GM21723 (cell line): ENCODE results near the gene NACC2.
"Not testable (repeated sequence)": the region's sequence is repeated elsewhere in the genome, so short reads cannot be mapped to it uniquely, and the experiment has no call there.

Source experiments
- ATAC-seq: cut with Tn5 transposase; IDR thresholded peaks from one replicate; pipeline ENCODE4 v1.9.1; 2021; ENCODE audit warnings: mild to moderate bottlenecking, moderate library complexity; ENCODE audit not compliant: unreplicated experiment

The NACC2 gene

DNA sequence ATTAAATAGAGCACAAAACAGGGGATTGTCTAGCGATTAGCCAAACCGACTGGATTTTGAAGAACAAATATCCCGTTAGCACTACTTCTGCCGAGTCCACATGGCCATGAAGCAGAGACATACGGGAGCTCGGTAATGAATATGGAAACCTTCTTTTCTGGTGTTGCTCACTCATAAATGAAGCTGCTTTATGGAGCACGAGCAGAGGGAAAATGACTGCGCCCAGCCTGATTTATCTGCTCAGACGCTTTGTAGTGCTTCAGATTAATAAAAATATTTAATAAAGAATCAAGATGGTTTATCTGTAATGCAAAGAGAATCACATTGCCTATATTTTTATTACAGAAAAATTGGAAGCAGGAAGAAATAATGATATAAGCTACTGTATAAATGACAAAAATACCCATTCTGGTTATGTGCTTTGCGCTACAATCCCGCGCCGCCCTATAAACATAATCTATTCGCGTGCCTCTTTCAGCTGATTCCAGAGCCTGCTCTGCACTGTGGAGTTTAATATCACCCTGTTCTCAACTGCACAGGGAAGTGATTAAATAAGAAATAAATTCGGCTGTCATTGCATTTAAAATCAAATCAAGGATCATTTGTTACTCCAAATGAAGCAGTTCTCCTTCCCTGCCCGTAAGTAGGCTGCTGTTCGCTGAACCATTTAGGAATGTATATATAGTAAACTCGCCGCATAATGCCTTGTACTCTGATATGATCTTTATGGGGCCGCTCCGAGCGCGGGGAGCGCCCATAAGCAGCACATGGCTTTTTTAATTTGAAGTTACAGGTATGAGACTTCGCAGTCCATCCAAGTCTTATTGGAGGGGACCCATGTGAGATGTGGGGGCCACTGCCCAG, 111.6 kb downstream of the NACC2 start:
- no peak for ATAC-seq

- no peak for ATAC-seq
These were observed 112.4 kb downstream of the NACC2 start for GRCh38 chr9:135982499-135983207.

- ATAC-seq: no peak
These were observed 114.0 kb downstream of the NACC2 start for GRCh38 chr9:135980926-135981630.

- ATAC-seq: no peak
These were observed 115.4 kb downstream of the NACC2 start for GRCh38 chr9:135979547-135980166.

DNA sequence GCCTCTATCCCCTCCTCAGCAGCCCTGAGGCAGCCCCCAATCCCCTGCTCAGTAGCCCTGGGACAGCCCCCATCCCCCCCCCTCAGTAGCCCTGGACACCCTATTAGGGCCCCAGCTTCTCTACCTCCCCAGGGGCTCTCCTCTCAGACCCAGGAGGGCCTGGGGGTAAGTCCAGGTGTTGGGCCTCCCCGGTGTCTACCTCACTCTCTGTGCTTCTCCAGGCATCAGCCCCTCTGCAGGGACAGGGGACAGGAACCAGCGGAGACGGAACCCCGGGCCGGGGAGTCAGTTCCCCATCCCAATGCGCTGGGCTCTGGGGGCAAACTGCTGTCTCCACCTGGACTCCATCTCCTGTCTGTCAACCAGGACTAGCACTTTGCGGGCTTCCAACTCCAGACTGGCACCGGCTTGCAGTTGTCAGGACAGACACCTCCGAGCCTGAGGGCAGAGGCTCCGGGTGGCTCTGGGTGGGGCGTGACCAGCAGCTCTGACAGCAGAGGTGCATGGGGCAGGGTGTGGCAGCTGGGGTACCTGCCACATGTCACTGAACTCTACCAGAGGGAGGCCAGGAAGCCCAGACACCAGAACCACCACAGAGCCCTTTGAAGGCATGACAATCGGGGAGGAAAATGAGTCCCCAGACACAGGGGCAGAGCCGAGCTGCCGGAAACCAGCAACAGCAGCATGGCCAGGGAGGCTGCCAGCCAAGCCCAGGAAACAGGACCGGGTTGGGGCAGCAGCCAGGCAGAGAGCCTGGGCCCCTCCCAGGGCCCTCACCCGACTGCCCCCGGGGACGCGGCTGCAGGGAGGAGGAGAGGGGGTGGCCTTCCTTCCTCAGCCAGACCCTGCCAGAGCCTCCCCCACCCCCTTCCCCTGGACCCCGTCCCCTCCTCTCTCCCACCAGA, 116.2 kb downstream of the NACC2 start:
- ATAC-seq: no peak

GRCh38 chr9:135976944-135977343, 118.1 kb downstream of the NACC2 start:
- ATAC-seq: no peak

GRCh38 chr9:135976531-135976930, 118.6 kb downstream of the NACC2 start:
- ATAC-seq: no peak

DNA sequence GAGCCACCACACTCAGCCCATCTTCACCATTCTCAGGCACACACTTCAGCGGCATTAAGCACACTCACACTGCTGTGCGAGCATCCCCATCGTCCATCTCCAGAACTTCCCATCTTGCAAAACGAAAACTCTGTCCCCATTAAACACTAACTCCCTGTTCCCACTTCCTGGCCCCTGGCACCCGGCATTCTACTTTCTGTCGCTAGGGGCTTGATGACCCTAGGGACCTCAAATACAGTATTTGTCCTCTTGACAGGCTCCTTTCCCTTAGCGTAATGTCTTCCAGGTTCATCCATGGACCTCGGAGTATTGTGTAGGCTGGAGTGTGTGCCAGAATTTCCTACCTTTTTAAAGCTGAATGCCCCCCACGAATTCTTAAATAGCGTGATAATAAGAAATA, 119.3 kb downstream of the NACC2 start:
- ATAC-seq: no peak

- ATAC-seq: no peak
These were observed 120.9 kb downstream of the NACC2 start for GRCh38 chr9:135974220-135974573.

GRCh38 chr9:135973277-135974219, 121.5 kb downstream of the NACC2 start:
- ATAC-seq: no peak

DNA sequence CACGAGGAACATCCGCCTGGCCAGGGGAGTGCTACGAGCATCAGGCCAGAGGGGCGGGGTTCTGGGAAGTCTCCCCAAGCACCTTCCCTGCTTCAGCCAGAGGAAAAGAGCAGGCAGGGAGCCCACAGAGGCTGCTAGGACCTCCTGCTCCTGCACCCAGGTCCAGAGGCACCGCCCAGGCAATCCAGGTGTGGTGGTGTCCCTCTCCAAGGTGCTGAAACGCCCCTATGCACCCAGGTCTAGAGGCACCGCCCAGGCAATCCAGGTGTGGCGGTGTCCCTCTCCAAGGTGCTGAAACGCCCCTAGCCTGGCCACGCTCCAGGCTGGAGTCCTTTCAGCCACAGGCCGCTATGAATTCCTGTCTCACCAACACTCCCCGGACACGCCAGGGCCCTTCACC, 123.2 kb downstream of the NACC2 start:
- ATAC-seq: no peak

DNA sequence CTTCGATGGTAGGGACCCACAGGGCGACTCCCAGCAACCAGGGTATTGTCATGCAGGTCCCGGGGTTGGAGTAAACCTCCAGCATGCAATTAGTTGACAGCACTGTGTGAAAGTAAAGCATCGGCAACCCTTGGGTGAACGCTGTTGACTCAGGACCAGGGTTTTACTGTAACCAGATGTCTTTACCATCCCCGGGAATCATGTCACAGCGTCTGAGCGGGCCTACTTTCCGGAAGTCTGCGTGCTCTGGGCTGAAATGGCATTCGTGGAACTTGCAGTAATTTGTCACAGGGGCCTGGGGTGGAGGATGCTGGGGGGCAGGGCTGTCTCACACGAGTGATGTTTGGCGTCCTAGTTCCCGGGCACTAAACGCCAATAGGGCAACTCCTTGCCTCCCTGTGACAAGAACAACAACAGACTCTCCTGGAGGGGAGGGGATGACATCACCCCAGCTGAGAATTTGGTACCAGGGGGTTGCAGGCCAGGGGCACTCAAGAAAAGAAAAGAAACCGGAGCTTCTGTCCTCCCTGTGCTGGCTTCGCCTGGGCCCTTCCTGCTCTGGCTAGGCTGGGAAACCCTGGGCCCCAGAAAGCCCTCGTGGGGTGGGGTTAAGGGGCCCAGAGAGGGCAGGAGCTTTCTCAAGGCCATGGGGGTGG, 123.8 kb downstream of the NACC2 start:
- no peak for ATAC-seq

DNA sequence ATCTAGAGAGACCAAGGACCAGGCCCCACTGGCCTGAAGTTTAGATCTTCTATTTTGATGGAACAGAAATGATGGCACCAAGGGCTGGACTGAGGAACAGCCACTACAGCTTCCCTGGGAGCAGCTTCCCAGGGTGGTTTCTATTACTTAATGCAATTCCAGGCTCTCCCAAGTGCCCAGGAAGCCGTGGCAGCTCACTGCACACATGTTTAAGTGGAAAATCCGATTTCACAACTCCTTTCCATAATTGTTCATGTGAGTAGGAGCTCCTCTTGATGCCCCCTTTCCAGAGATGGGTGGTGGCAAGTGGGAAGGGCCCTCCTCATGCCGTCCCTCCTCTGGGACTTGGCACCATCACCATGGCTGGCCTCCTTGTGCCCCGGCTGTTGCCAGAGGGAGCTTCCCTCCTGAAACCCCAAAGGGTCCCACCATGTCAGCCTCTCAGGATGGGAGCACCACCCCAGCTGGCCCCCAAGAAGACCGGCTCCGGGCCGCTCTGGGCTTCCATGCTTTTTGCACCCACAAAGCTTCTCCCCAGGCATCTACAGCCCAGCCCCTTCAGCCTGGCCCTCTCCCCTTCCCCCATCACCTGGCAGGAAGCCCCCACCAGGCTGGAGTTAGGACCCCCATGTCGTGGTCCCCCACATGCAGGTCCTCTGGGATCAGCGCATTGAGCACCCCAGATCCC, 124.8 kb downstream of the NACC2 start:
- ATAC-seq: no peak

DNA sequence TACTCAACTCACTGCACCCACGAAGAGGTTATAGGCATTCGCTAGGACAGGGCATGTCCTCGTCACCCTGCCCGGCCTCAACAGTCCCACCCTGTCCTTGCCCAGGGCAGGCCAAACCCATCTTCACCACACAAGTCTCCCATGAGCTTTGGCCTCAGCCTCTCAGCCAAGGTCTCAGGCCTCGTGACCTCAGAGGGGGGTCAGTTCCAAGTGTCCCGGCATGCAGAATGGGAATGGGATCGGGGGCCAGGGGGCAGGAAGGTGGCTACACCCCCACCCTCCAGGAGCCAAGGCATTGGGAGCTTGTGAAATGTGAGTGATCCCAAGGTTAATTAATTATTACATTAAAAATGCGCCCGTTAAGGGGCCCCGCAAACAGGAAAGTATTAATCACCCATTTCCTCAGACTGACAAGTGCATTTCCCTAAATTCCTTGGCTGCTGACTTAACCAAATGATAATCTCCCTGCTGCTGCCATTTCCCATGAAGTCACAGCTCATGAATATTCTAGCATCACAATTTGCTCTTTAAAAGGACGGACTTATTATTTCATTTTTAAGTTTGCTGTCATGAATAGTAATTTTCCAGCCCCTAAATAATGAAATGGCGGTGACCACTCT, 125.9 kb downstream of the NACC2 start:
- ATAC-seq: no peak

DNA sequence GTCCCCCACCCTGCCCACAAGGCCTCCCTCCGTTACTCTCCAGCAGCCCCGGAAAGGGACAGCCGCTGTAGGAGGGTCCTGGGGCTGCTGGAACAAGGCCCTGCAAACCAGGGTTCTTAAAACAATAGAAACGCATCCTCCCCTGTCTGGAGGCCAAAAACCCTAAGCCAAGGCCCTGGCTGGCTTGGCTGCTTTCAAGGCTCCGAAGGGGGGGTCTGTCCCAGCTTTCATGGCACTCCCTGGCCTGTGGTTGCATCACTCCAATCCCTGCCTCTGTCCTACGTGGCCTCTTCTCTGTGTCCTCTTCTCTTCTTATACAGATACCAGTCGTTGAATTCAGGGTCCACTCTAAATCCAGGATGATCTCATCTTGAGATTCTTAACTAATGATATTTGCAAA, 126.5 kb downstream of the NACC2 start:
- no peak for ATAC-seq

- ATAC-seq: no peak
These were observed 127.0 kb downstream of the NACC2 start for GRCh38 chr9:135968083-135968476.

- ATAC-seq: not testable (repeated sequence)
These were observed 128.2 kb downstream of the NACC2 start for GRCh38 chr9:135966916-135967260.
